ENCODE measurements around the gene NFKB1. TPM values are rescaled to one million over a fixed set of nuclear protein-coding genes. Genes with fewer than 3 reads are reported as not detected.

Gene NFKB1
- total and polyA plus RNA-seq, 2 donors (not counting 1 experiment from before 2014, with no cell fraction given): 32.0 to 88.1 TPM

GRCh38 chr4:102640669-102641068, 139.5 kb downstream of the NFKB1 start:
- Histone ChIP-seq H4K20me1 (ENCODE audit: control insufficient read depth, insufficient read depth, low read length, poor library complexity, severe bottlenecking) (no peaks in the 10 kb centered on the region), H3K9me3 (ENCODE audit: control extremely low read depth in 1 of 3, control insufficient read depth in 2 of 3, insufficient read depth in 1 of 3, low read length in 2 of 3) (no peaks in the 10 kb centered on the region), H3K4me1 (ENCODE audit: control insufficient read depth in 2 of 2, insufficient read depth in 2 of 2, low read length in 2 of 2) (no peaks in the 10 kb centered on the region), H3K9ac (ENCODE audit: low read length) (no peak overlapping the region), H3K36me3 (replicated peaks in 1 of 2; ENCODE audit: control extremely low read depth in 1 of 2, control insufficient read depth in 1 of 2, extremely low read depth in 1 of 2, insufficient read depth in 2 of 2, low read length in 1 of 2) (peaks cover 0 to 46% of the 10 kb centered on the region in 2 experiments), H3K4me3 (ENCODE audit: control extremely low read depth in 1 of 5, extremely low read depth in 1 of 5, insufficient read depth in 1 of 5, low read depth in 2 of 5, low read length in 4 of 5) (no peak overlapping the region), H2AFZ (ENCODE audit: insufficient read depth, low read depth, low read length, poor library complexity, severe bottlenecking) (no peak overlapping the region), H3K27me3 (replicated peaks in 1 of 4; ENCODE audit: control extremely low read depth in 1 of 4, control insufficient read depth in 3 of 4, insufficient read depth in 4 of 4, low read length in 3 of 4) (no peaks in the 10 kb centered on the region), H3K4me2 (replicated peaks; ENCODE audit: low read depth, low read length, poor library complexity, severe bottlenecking) (no peak overlapping the region), H3K79me2 (ENCODE audit: control insufficient read depth, insufficient read depth, low read length) (no peaks in the 10 kb centered on the region), H3K27ac (ENCODE audit: low read length in 2 of 2) (no peak overlapping the region)
- Mint-ChIP-seq H3K4me3 (no peak overlapping the region), H3K4me1 (no peaks in the 10 kb centered on the region), H3K27ac (no peak overlapping the region), H3K27me3 (no peaks in the 10 kb centered on the region), H3K9me3 (ENCODE audit: insufficient read depth) (no peaks in the 10 kb centered on the region)
- intact Hi-C loops (cut with micrococcal nuclease): no loop called here
- DNase-seq (no peak), ATAC-seq (ENCODE audit: low read depth) (no peak)
- WGBS (ENCODE audit: insufficient coverage): no CpG with 5 or more reads among the region's 4 CpGs
- no peak for TF ChIP-seq CTCF (IDR thresholded peaks at IDR 0.05)
- TF ChIP-seq EZH2 (IDR thresholded peaks at IDR 0.05; ENCODE audit: borderline replicate concordance, insufficient read depth, low read depth, low read length, poor library complexity, severe bottlenecking): no peak
- ChIA-PET POLR2A (no interaction called here), CTCF (no interaction called here)

- Mint-ChIP-seq H3K27ac (no peak overlapping the region), H3K27me3 (no peaks in the 10 kb centered on the region), H3K9me3 (ENCODE audit: insufficient read depth) (no peaks in the 10 kb centered on the region), H3K4me1 (no peaks in the 10 kb centered on the region), H3K4me3 (no peak overlapping the region)
- H3K27ac ChIP-seq (ENCODE audit: low read length in 2 of 2): no peak overlapping the region
- intact Hi-C loops (cut with micrococcal nuclease): no loop called here
- no peak overlapping the region for H2AFZ ChIP-seq (ENCODE audit: insufficient read depth, low read depth, low read length, poor library complexity, severe bottlenecking)
- no peak for TF ChIP-seq EZH2 (IDR thresholded peaks at IDR 0.05; ENCODE audit: borderline replicate concordance, insufficient read depth, low read depth, low read length, poor library complexity, severe bottlenecking)
- TF ChIP-seq CTCF (IDR thresholded peaks at IDR 0.05): no peak
- H3K4me1 ChIP-seq (ENCODE audit: control insufficient read depth in 2 of 2, insufficient read depth in 2 of 2, low read length in 2 of 2): no peaks in the 10 kb centered on the region
- H3K79me2 ChIP-seq (ENCODE audit: control insufficient read depth, insufficient read depth, low read length): no peaks in the 10 kb centered on the region
- H3K36me3 ChIP-seq (replicated peaks in 1 of 2; ENCODE audit: control extremely low read depth in 1 of 2, control insufficient read depth in 1 of 2, extremely low read depth in 1 of 2, insufficient read depth in 2 of 2, low read length in 1 of 2): peaks cover 0 to 51% of the 10 kb centered on the region in 2 experiments
- ATAC-seq (ENCODE audit: low read depth) (no peak), DNase-seq (no peak)
- H4K20me1 ChIP-seq (ENCODE audit: control insufficient read depth, insufficient read depth, low read length, poor library complexity, severe bottlenecking): no peaks in the 10 kb centered on the region
- H3K9ac ChIP-seq (ENCODE audit: low read length): no peak overlapping the region
- H3K9me3 ChIP-seq (ENCODE audit: control extremely low read depth in 1 of 3, control insufficient read depth in 2 of 3, insufficient read depth in 1 of 3, low read length in 2 of 3): no peaks in the 10 kb centered on the region
- H3K4me2 ChIP-seq (replicated peaks; ENCODE audit: low read depth, low read length, poor library complexity, severe bottlenecking): no peak overlapping the region
- ChIA-PET POLR2A (no interaction called here), CTCF (no interaction called here)
- H3K27me3 ChIP-seq (replicated peaks in 1 of 4; ENCODE audit: control extremely low read depth in 1 of 4, control insufficient read depth in 3 of 4, insufficient read depth in 4 of 4, low read length in 3 of 4): no peaks in the 10 kb centered on the region
- no peak overlapping the region for H3K4me3 ChIP-seq (ENCODE audit: control extremely low read depth in 1 of 5, extremely low read depth in 1 of 5, insufficient read depth in 1 of 5, low read depth in 2 of 5, low read length in 4 of 5)
These were observed 140.6 kb downstream of the NFKB1 start for GRCh38 chr4:102641793-102642192.

All from B cell (primary cell).